Keratinocyte (primary cell): Measurements from ENCODE around the gene JAKMIP1. TPM values are rescaled to one million over a fixed set of nuclear protein-coding genes. Genes with fewer than 3 reads are reported as not detected.
A peak's percentile ranks its signal among the peaks of the same experiment; 100 is the strongest.

Experiments
- DNase-seq: peaks from one replicate; pipeline ENCODE4 v3.0.0-alpha.2; 2011; ENCODE audit warnings: low read depth, missing footprints, low spot score
- FAIRE-seq: peaks from 2 replicates; lab custom pipeline; 2011; peaks lifted over from hg19 to GRCh38; lab: Jason Lieb, UNC
- H2AFZ ChIP-seq: 2 replicates; pipeline ENCODE4 v1.6.0; 2012; ENCODE audit warnings: low read length, control low read depth, inconsistent platforms; ENCODE audit not compliant: control insufficient read depth
- H3K27ac ChIP-seq: 2 replicates; pipeline ENCODE4 v1.5.1; 2011; ENCODE audit warnings: low read length; ENCODE audit not compliant: control insufficient read depth, insufficient read depth
- H3K27me3 ChIP-seq: 3 replicates; pipeline ENCODE4 v1.6.0; 2011; ENCODE audit warnings: low read length; ENCODE audit not compliant: control insufficient read depth, insufficient read depth; ENCODE audit errors: extremely low read depth
- H3K36me3 ChIP-seq, 2 experiments: 2 replicates in 1 of 2; 3 replicates in 1 of 2; pipeline ENCODE4 v1.5.1; 2011; ENCODE audit warnings: low read length in 2 of 2, mild to moderate bottlenecking in 1 of 2; ENCODE audit not compliant: control insufficient read depth in 2 of 2, insufficient read depth in 2 of 2; ENCODE audit errors: extremely low read depth in 1 of 2
- H3K4me1 ChIP-seq: 3 replicates; pipeline ENCODE4 v1.5.1; 2011; ENCODE audit warnings: low read length; ENCODE audit not compliant: control insufficient read depth, insufficient read depth; ENCODE audit errors: extremely low read depth
- H3K4me2 ChIP-seq: 3 replicates; pipeline ENCODE4 v1.6.0; 2011; ENCODE audit warnings: low read depth, low read length; ENCODE audit not compliant: control insufficient read depth, insufficient read depth; ENCODE audit errors: extremely low read depth
- H3K4me3 ChIP-seq, 3 experiments: fragments of 200-600 bp in 1 of 3; sonication (generic) in 1 of 3; 2 replicates in 2 of 3; 3 replicates in 1 of 3; pipeline ENCODE4 v1.5.1; 2011 to 2016; ENCODE audit warnings: low read length in 3 of 3, mild to moderate bottlenecking in 3 of 3, control low read depth in 2 of 3, inconsistent platforms in 1 of 3, low read depth in 1 of 3, mixed read lengths in 1 of 3, mixed run types in 1 of 3, moderate library complexity in 1 of 3; ENCODE audit not compliant: control insufficient read depth in 2 of 3, insufficient read depth in 2 of 3; ENCODE audit errors: extremely low read depth in 1 of 3
- H3K79me2 ChIP-seq: 2 replicates; pipeline ENCODE4 v1.6.0; 2012; ENCODE audit warnings: low read length; ENCODE audit not compliant: control insufficient read depth, insufficient read depth
- H3K9ac ChIP-seq: 3 replicates; pipeline ENCODE4 v1.6.0; 2011; ENCODE audit warnings: low read length; ENCODE audit not compliant: control insufficient read depth, insufficient read depth; ENCODE audit errors: extremely low read depth
- H3K9me1 ChIP-seq: 3 replicates; pipeline ENCODE4 v1.6.0; 2011; ENCODE audit warnings: low read length; ENCODE audit not compliant: control insufficient read depth, insufficient read depth; ENCODE audit errors: extremely low read depth
- H3K9me3 ChIP-seq: 2 replicates; pipeline ENCODE4 v1.5.1; 2012; ENCODE audit warnings: low read depth, low read length; ENCODE audit not compliant: control insufficient read depth
- H4K20me1 ChIP-seq: 3 replicates; pipeline ENCODE4 v1.6.0; 2011; ENCODE audit warnings: low read length; ENCODE audit not compliant: control insufficient read depth, insufficient read depth; ENCODE audit errors: extremely low read depth
- EZH2 ChIP-seq: IDR thresholded peaks from one replicate; pipeline ENCODE4 v1.6.1; 2012; ENCODE audit warnings: inconsistent platforms, mild to moderate bottlenecking, low read length, moderate library complexity
- dilution Hi-C: fragments of 300-500 bp; cut with MboI; formaldehyde crosslinking; loops from one replicate; pipeline ENCODE4 v1.7.0; 2020; ENCODE audit warnings: low sequenced_read_pairs; ENCODE audit not compliant: extremely low pct_ligation_motif_present
- polyA minus RNA-seq, 3 experiments: library from RNA; depleted of rRNA, polyadenylated mRNA; stranded (reverse); fragments of >200 nt; gene quantifications; 1 replicate in 1 of 3; 2 replicates in 1 of 3; 3 replicates in 1 of 3; pipeline ENCODE4 v1.2.3, GENCODE V29; 2011
- polyA plus RNA-seq, 5 experiments: library from polyadenylated mRNA; depleted of rRNA in 3 of 5; stranded (reverse) in 3 of 5; stranded (forward) in 1 of 5; unstranded in 1 of 5; fragments of >200 nt; gene quantifications; 1 replicate in 1 of 5; 2 replicates in 3 of 5; 3 replicates in 1 of 5; pipeline versions ENCODE4 v1.2.1 to v1.2.3, GENCODE V29; 2011 to 2012; ENCODE audit warnings: missing spikeins in 2 of 5, low read depth in 1 of 5, low replicate concordance in 1 of 5
- TF ChIP-seq, protein P1 (sequence below), 3 experiments: IDR thresholded peaks in 1 of 3; conservative IDR thresholded peaks in 1 of 3; optimal IDR thresholded peaks in 1 of 3; 2 replicates in 2 of 3; 3 replicates in 1 of 3; pipeline versions ENCODE3 to v1.5.1; 2011; ENCODE audit warnings: low read length in 3 of 3, mild to moderate bottlenecking in 3 of 3, moderate library complexity in 2 of 3, control low read depth in 1 of 3, inconsistent platforms in 1 of 3; ENCODE audit not compliant: insufficient read depth in 2 of 3; ENCODE audit errors: extremely low read depth in 1 of 3

JAKMIP1 gene
- polyA plus RNA-seq (not detected in 3 replicates), polyA minus RNA-seq (not detected in 3 replicates)
- not detected for polyA plus RNA-seq (2011; ENCODE audit: low read depth)
- polyA plus RNA-seq (2011; cell fraction: cytosol; rRNA removed): not detected in 2 replicates
- polyA plus RNA-seq (2011; cell fraction: nucleus; rRNA removed): not detected in 2 replicates
- not detected in 2 replicates for polyA plus RNA-seq (2012; ENCODE audit: low replicate concordance)
- polyA minus RNA-seq (2011; cell fraction: cytosol; rRNA and poly(A)+ RNA removed): not detected
- not detected in 2 replicates for polyA minus RNA-seq (2011; cell fraction: nucleus; rRNA and poly(A)+ RNA removed)

DNA sequence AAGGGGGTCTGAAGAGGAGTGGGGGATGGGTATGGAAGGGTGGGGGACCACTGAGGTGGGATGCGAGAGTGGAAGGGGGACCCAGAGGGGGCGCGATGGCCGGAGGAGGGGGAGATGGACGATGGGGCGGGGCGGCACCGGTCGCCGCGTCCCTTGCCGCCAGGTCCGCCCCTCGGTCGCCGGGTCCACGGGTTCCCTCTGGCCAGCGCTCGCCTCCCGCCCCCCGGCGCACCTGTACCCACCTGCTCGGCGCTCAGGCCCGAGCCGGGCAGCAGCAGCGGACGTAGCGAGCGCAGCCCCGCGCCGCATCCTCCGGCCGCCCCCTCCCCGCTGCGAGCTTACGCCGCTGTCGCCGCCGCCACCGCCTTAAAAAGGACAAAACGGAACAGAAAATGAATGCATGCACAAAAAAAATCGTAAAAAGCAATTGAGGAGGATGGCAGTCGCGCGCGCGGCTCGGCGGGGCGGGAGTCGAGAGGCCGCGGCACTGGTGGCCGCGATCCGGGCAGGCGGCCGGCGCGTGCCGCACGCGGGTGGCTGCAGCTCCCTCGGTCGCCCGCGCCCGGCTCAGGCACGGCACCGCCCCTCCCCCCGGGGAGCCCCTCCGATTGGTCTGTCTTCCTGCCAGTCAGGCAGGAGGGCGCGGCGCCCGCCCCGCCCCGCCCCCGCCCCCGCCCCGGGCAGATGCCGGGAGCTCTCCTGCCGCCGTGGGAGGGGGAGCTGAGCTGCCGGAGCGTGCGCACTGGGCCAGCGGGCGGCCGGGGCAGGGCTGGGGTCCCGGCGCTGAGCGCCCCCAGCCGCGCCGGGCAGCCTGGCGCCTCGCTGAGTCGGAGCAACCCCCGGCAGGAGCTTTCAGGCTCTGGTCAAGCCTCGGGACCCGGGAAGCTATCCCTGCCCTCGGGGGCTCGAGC lies at the start of gene JAKMIP1:
JAKMIP1 (minus strand) TSS at position 539 of the 911 bp plus-strand sequence. CDS start 87,699 bp downstream, outside the sequence.
- no peaks in the 10 kb centered on the region for H4K20me1 ChIP-seq
- no peak within 1 kb of the TSS for H2AFZ ChIP-seq
- DNase-seq (no peak), FAIRE-seq (no peak)
- no peaks in the 10 kb centered on the region for H3K36me3 ChIP-seq
- H3K9me3 ChIP-seq: no peaks in the 10 kb centered on the region
- H3K27me3 ChIP-seq: peaks cover 43% of the 10 kb centered on the region
- H3K79me2 ChIP-seq: no peaks in the 10 kb centered on the region
- no peak within 1 kb of the TSS for H3K27ac ChIP-seq
- no peaks in the 10 kb centered on the region for H3K4me1 ChIP-seq
- H3K9ac ChIP-seq: no peak within 1 kb of the TSS
- TF ChIP-seq EZH2: peak; percentile 33
- TF ChIP-seq, protein P1, sequence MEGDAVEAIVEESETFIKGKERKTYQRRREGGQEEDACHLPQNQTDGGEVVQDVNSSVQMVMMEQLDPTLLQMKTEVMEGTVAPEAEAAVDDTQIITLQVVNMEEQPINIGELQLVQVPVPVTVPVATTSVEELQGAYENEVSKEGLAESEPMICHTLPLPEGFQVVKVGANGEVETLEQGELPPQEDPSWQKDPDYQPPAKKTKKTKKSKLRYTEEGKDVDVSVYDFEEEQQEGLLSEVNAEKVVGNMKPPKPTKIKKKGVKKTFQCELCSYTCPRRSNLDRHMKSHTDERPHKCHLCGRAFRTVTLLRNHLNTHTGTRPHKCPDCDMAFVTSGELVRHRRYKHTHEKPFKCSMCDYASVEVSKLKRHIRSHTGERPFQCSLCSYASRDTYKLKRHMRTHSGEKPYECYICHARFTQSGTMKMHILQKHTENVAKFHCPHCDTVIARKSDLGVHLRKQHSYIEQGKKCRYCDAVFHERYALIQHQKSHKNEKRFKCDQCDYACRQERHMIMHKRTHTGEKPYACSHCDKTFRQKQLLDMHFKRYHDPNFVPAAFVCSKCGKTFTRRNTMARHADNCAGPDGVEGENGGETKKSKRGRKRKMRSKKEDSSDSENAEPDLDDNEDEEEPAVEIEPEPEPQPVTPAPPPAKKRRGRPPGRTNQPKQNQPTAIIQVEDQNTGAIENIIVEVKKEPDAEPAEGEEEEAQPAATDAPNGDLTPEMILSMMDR (optimal IDR thresholded peaks at IDR 0.05 in 1 of 3, IDR thresholded peaks at IDR 0.05 in 1 of 3, conservative IDR thresholded peaks at IDR 0.05 in 1 of 3; ENCODE audit: extremely low read depth in 1 of 3, insufficient read depth in 2 of 3, low read length in 3 of 3): no peak
- peak within 1 kb of the TSS in 1 of 3 experiments; percentile 10 for H3K4me3 ChIP-seq
- no peak within 1 kb of the TSS for H3K4me2 ChIP-seq
- dilution Hi-C loops: no loop called here
- no peaks in the 10 kb centered on the region for H3K9me1 ChIP-seq

DNA sequence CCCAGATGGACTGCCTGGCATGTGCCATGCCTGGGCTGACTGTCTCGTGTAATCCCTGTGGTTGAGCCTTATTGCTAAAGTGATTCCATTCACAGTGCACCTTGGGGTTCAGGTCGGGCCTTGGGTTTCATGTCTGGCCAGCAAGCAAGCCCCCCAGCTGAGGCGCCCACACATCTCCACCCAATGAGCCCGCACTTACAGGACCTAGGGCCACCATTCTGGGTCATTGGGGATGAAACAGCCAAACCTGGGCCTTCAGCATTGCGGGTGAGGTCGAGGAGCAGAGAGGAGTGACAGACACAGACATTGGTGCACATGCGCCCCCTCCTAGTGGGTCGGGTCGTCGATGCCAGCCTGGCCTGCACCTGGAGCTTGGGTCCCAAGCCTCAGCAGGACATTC lies 48.0 kb upstream of the JAKMIP1 start:
- Histone ChIP-seq H3K9ac (no peak overlapping the region), H3K9me1 (no peaks in the 10 kb centered on the region), H3K27me3 (peaks cover 23% of the 10 kb centered on the region), H3K4me3 (no peak overlapping the region), H3K36me3 (no peaks in the 10 kb centered on the region), H4K20me1 (no peaks in the 10 kb centered on the region), H2AFZ (no peak overlapping the region), H3K9me3 (peaks cover 18% of the 10 kb centered on the region), H3K4me2 (no peak overlapping the region), H3K27ac (no peak overlapping the region), H3K4me1 (no peaks in the 10 kb centered on the region), H3K79me2 (no peaks in the 10 kb centered on the region)
- dilution Hi-C loops: no loop called here
- DNase-seq (no peak), FAIRE-seq (no peak)
- TF ChIP-seq, protein P1 (optimal IDR thresholded peaks at IDR 0.05 in 1 of 3, IDR thresholded peaks at IDR 0.05 in 1 of 3, conservative IDR thresholded peaks at IDR 0.05 in 1 of 3; ENCODE audit: extremely low read depth in 1 of 3, insufficient read depth in 2 of 3, low read length in 3 of 3): no peak
